Measurements from ENCODE around the gene SERTAD3. TPM values are rescaled to one million over a fixed set of nuclear protein-coding genes. Genes with fewer than 3 reads are reported as not detected.
A peak's percentile ranks its signal among the peaks of the same experiment; 100 is the strongest.

Gene SERTAD3, protein sequence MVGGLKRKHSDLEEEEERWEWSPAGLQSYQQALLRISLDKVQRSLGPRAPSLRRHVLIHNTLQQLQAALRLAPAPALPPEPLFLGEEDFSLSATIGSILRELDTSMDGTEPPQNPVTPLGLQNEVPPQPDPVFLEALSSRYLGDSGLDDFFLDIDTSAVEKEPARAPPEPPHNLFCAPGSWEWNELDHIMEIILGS
- 10 to 100 TPM; 18.3 to 47.2 (median 37.8) TPM for total RNA-seq

DNA sequence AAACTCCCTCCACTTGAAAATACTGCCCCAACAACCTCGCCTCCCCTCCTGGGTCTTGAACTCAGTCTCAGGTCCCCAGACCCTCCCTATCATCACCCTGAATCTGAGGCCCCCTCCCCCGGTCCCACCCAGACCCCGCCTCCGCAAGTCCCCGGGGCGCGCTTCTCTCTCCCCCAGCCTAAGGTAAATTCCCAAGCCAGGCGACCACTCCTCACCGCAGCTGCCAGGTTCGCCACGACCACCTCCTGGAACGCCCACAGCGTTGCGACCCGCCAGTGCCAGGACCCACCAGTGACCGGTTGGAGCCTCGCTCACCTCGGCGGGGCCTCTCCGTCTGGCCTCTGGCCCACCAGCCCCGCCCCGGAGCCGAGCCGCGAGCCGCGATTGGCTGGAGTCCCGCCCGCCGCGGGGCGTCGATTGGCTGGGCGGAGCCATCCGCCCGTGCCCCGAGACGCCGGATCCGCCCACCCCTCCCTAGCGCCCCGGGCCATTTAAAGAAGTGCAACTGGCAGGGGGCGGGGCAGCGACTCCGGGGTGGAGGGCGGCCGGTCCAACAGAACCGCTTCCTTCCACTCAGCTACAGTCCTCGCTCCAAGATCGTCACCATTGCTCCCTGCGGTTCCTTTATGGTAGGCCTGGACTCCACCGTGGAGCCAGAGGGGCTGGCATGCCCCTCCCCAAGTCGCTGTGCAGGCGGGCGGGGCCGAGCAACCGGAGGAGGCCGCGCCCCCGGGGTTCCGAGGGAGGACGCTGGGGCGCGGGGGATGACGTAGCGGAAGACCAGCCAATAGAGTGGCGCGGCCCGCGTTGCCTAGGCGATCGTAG is at the start of gene SERTAD3:
Gene SERTAD3, minus strand, starts transcription at position 336 of the 825 bp plus-strand sequence. CDS start 2,255 bp downstream, outside the sequence.
- TF ChIP-seq POLR2AphosphoS5 (IDR thresholded peaks at IDR 0.05) (peak; percentile 98 to 99), POLR2A (IDR thresholded peaks at IDR 0.05; ENCODE audit: low read depth) (peak; percentile 98), EP300 (IDR thresholded peaks at IDR 0.05) (no peak)
- TF ChIP-seq, protein P1, sequence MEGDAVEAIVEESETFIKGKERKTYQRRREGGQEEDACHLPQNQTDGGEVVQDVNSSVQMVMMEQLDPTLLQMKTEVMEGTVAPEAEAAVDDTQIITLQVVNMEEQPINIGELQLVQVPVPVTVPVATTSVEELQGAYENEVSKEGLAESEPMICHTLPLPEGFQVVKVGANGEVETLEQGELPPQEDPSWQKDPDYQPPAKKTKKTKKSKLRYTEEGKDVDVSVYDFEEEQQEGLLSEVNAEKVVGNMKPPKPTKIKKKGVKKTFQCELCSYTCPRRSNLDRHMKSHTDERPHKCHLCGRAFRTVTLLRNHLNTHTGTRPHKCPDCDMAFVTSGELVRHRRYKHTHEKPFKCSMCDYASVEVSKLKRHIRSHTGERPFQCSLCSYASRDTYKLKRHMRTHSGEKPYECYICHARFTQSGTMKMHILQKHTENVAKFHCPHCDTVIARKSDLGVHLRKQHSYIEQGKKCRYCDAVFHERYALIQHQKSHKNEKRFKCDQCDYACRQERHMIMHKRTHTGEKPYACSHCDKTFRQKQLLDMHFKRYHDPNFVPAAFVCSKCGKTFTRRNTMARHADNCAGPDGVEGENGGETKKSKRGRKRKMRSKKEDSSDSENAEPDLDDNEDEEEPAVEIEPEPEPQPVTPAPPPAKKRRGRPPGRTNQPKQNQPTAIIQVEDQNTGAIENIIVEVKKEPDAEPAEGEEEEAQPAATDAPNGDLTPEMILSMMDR (IDR thresholded peaks at IDR 0.05), result no peak
- no peaks in the 10 kb centered on the region for H3K27me3 ChIP-seq
- H3K4me1 ChIP-seq, result peaks cover 26 to 43% (median 39%) of the 10 kb centered on the region in 4 donors

DNA sequence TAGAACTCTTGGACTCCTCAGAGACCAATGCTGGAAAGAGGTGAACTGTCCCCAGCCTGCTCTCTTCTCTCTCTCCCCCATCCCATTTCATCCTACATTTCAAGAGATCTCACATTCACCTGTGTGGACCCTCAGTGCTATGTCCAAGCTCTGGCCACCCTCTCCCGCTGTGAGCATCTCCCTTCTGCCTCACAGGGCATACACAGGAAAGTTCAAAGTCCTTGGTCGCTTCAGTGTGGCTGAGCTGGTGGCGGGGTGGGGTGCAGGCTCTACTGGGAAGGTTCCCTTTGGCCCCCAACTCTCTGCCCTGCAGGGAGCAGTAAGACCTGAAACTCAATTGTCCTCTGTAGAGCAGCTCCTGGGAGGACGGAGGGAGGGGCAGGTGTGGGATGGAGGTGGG is 49.6 kb upstream of the SERTAD3 start:
- TF ChIP-seq POLR2A (IDR thresholded peaks at IDR 0.05; ENCODE audit: low read depth) (no peak), POLR2AphosphoS5 (IDR thresholded peaks at IDR 0.05) (no peak), EP300 (IDR thresholded peaks at IDR 0.05) (no peak)
- TF ChIP-seq, protein P1 (IDR thresholded peaks at IDR 0.05), result no peak
- no peaks in the 10 kb centered on the region for H3K4me1 ChIP-seq
- no peak overlapping the region for H3K27ac ChIP-seq (replicated peaks in 1 of 4)
- intact Hi-C loops (cut with DNase I), result no loop called here
- no peaks in the 10 kb centered on the region for H3K9me3 ChIP-seq
- DNase-seq (ENCODE audit: extremely low spot score), result no peak
- 80% methylated on average over 4 of the region's 4 CpGs for WGBS
- H3K36me3 ChIP-seq, result peaks cover 0 to 22% (median 6%) of the 10 kb centered on the region in 4 donors
- H3K4me3 ChIP-seq, result no peak overlapping the region
- no peaks in the 10 kb centered on the region for H3K27me3 ChIP-seq

More for the DNA sequence above, at the start of gene SERTAD3:
- intact Hi-C loops (cut with DNase I), result loop anchor here (1.0 kb wide), 1 partner anchor 23 kb away; no protein-coding TSS in a partner anchor
- Histone ChIP-seq H3K27ac (replicated peaks in 1 of 4) (peak within 1 kb of the TSS; percentile 90 to 99 (median 98)), H3K36me3 (peaks cover 17 to 52% (median 47%) of the 10 kb centered on the region in 4 donors), H3K9me3 (no peaks in the 10 kb centered on the region), H3K4me3 (peak within 1 kb of the TSS; percentile 65 to 100 (median 82))
- 3% methylated on average over 10 of the region's 72 CpGs for WGBS
- DNase-seq (ENCODE audit: extremely low spot score), result peak; percentile 99

DNA sequence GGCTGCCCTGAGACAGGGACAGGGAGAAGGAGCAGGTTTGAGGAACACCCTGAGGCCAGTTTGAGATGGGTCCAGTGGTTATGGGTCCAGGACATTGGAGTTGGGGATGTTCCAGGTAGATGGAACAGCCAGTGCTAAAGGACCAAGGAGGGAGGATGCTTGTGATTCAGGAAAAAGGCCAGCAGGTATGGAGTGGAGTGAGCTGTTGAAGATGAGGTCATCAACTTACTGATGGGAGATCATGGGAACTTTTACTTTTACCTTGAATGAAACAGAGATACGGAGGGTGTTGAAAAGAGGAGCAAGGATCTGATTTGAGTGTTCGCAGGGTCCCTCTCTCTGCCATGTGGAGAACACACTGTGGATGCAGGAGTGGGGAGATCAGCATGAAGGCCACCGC is 48.1 kb upstream of the SERTAD3 start:
- H3K27me3 ChIP-seq, result peaks cover 0 to 7% (median 0%) of the 10 kb centered on the region in 4 donors
- no peak overlapping the region for H3K4me3 ChIP-seq
- no peak overlapping the region for H3K27ac ChIP-seq (replicated peaks in 1 of 4)
- no peak for DNase-seq (ENCODE audit: extremely low spot score)
- no peaks in the 10 kb centered on the region for H3K9me3 ChIP-seq
- intact Hi-C loops (cut with DNase I), result no loop called here
- TF ChIP-seq POLR2AphosphoS5 (IDR thresholded peaks at IDR 0.05), result no peak
- TF ChIP-seq, protein P1 (IDR thresholded peaks at IDR 0.05), result no peak
- no peak for TF ChIP-seq EP300 (IDR thresholded peaks at IDR 0.05)
- TF ChIP-seq POLR2A (IDR thresholded peaks at IDR 0.05; ENCODE audit: low read depth), result no peak
- peaks cover 0 to 14% (median 3%) of the 10 kb centered on the region in 4 donors for H3K36me3 ChIP-seq
- 90% methylated on average over 3 of the region's 3 CpGs for WGBS
- H3K4me1 ChIP-seq, result peaks cover 0 to 9% (median 8%) of the 10 kb centered on the region in 4 donors

GRCh38 chr19:40489882-40490230 is 45.7 kb upstream of the SERTAD3 start:
- TF ChIP-seq, protein P1 (IDR thresholded peaks at IDR 0.05), result no peak
- no peak for TF ChIP-seq POLR2A (IDR thresholded peaks at IDR 0.05; ENCODE audit: low read depth)
- TF ChIP-seq EP300 (IDR thresholded peaks at IDR 0.05), result no peak
- TF ChIP-seq POLR2AphosphoS5 (IDR thresholded peaks at IDR 0.05), result no peak
- H3K36me3 ChIP-seq, result peaks cover 0 to 3% (median 0%) of the 10 kb centered on the region in 4 donors
- intact Hi-C loops (cut with DNase I), result no loop called here
- peaks cover 0 to 9% (median 8%) of the 10 kb centered on the region in 4 donors for H3K4me1 ChIP-seq
- 79% methylated on average over 10 of the region's 25 CpGs for WGBS
- peaks cover 0 to 7% (median 0%) of the 10 kb centered on the region in 4 donors for H3K27me3 ChIP-seq
- no peaks in the 10 kb centered on the region for H3K9me3 ChIP-seq
- no peak for DNase-seq (ENCODE audit: extremely low spot score)
- no peak overlapping the region for H3K4me3 ChIP-seq
- no peak overlapping the region for H3K27ac ChIP-seq (replicated peaks in 1 of 4)
